GM18858 (cell line): ENCODE results near the gene KLF7.

Experiments
- ATAC-seq: cut with Tn5 transposase; IDR thresholded peaks from one replicate; pipeline ENCODE4 v1.9.1; 2021; ENCODE audit not compliant: unreplicated experiment

The KLF7 gene

DNA sequence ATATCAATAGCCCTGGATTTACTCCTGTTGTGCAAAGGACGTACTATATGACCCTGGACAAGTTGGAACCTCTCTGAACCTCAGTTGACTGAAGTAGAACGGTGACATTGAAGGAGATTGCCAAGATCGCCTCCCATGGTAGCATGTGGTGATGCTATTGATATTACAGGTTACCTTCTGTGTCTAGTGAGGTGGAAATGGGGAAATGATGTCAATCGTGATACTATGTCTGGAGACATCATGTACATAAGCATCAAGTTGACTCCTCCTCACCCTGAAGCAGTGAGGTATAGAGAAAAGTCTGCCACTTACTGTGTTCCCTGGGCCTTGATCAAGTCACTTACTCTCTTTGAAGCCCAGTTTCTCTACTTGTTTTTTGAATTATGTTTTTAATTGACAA lies 93.9 kb downstream of the KLF7 start:
- no peak for ATAC-seq

DNA sequence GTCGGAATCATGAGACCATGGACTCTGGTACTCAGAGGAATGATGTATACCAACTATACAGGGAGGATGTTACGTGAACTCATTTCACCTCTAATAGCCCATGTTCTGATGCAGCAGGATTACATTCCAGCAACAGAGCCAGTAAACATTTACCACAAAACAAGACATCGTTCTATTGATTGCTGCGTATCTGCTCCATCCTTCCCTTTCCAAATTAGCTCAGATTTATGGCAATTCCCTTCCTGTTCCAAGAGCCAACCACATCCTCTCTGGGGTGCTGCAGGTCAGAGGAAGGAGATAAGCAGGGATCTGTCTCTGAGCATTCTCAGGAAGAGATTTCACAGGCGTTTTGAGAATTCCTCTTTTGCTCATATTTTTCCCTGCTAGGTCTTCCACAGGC lies 98.3 kb downstream of the KLF7 start:
- ATAC-seq: no peak

DNA sequence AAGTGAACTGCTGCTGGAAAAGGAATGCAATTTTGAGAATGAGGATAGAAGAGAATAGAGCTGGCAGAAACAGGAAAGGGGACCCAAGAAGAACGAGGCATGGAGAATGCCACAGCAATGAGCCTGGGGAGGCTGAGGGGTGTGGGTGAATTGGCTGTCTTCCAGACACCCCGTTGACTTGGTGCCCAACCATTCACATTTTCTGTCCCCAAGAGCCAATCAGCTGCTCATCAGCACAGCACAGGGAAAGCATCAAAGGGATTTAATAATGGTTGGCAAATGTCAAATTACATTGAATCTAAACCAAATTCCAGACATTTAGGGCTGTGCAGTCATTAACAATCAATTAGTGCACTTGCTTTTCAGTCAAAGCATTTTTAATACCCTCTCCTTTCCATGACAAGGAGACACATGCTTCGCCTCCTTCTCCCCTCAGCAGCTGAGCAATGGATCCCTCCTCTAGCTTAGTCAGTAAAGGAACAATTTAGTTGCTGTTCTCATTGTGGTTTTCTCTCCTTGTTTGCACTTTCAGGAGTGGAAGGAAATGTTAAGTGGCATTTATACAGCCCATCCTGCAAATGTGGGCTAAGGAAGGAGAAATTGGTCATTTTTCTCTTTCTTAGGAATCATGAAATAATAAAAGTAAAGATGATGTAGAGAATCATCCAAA lies 98.8 kb downstream of the KLF7 start:
- no peak for ATAC-seq

DNA sequence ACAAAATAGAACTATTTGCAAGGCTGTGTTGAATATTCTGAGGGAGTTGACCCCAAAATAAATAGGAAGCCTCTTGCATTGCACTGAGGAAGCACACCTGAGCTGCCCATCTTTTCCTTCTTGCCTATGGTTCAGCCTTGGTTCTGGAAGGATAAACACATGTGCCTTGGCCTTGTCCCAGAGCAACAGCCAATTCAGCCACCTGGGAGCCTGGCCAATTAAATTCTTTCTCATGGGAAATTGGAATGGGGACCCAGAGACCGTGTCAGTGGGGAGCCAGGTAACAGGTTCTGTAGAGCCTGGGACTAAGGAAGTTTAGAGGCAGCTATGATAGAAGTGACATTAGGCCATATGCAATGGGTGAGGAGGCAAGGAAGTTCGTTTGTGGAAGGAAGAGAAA lies 99.6 kb downstream of the KLF7 start:
- ATAC-seq: no peak

DNA sequence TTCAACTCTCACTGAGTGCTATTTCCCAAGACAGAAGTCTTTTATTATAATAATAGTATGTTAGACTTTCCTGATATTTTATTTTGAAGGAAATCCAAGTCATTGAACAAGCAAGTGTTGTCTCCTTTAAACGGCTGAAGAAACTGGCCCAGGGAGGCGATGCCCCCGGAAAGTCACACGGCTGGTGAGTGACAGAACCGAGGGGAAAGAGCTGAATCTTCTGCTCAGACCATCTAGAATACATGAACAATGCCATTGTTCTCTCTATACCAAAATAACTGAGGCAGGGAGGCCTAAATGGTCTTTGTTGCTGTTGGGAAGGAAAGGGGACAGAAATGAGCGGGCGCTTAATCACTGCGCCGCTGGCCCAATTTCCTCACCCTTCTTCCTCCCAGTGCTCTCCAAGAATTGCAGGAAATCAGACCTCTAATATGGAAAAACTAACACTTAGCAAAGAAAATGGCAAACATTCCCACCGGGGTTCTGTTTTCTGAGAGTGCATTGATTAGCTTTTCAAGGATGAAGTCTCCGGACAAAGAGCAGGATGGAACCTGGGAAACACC lies 101.5 kb downstream of the KLF7 start:
- ATAC-seq: no peak

DNA sequence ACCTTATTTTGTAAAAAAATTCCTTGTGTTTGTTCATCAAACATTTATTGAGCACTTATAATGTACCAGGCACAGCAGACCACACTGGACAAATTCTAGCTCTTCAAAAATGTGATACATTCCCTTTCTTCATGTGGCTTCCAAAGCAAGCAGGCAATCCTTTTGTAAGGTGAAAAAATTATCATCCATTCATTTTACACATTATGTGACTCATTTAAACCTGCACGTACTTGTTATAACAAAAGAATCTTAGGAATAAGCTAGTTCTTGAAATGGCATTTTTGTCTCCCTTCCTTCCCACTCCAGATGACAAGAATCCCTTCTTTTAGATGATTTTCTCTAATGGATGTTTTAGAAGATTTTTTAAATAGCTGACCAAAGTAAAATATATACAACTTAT lies 104.6 kb downstream of the KLF7 start:
- no peak for ATAC-seq

DNA sequence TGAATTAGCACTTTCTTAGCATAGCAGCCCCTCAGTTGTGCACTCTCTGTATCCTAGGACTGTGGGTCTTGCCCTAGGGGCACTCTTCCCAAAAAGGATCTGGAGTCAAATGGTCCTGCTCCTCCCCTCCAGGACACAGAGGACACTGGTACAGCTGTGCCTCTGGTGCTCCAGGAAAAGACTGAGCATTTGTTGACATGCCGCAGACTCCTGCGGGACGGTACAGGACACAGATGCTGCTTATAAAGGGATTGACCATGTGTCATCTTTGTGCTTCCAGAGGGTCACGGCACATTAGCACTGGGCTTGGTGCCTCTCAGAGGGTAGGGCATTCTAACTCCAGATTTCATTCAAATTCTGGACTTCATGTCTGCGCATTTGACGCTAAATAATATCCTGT lies 110.5 kb downstream of the KLF7 start:
- no peak for ATAC-seq

DNA sequence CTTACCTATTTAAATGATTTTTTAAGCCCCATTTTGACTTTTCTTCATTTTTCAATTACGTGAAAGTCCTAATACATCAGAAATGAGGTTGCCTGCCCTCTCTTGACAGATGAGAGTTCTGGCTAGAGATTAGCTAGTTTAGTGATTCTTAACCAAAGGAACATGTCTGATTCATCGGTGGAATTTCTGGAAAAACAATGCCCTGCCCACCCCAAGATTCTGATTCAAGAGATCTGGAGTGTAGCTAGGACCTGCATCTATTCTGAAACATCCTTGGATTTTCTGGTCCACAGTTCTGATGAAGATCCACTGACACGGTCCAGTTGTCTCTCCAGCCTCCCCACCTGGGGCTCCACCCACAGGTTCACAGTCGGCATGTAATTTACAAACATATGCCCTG lies 111.2 kb downstream of the KLF7 start:
- ATAC-seq: no peak

DNA sequence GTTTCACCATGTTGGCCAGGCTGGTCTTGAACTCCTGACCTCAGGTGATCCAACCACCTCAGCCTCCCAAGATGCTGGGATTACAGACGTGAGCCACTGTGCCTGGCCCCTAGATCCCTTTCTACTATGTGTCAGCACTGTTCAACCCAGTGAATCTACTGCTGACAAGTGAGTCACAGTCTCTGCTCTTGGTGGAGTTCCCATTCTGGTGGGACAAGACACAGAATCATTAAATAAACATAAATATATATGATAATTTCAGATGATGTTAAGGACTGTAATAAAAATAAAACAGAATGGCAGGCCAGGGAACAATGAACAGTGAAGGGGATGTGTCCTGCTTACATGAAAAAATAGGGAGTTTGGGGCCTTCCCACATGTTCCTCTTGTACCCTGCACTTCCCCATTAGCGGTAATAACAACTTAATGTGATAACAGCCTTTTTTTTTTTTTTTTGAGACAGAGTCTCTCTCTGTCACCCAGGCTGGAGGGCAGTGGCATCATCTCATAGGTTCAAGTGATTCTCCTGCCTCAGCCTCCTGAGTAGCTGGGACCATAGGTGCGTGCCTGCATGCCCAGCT lies 114.3 kb downstream of the KLF7 start:
- no peak for ATAC-seq

DNA sequence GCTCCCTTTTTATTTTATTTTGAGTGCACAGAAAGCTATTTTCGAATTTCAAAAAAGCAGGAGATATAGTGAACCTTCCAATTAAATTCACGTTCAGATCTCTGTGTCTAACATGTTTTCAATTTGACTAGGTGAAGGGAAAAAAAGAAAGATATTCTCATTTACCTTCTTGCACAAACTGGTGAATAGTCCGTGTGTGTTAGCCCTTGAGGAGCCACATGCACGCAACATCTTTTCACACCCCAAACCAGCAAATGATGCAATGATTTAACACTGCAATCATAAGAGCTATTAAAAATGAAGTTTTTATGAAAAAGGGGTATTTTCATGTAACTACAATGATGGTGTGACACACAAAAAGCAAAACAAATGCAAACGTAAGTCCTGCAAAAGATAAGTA lies 116.6 kb downstream of the KLF7 start:
- ATAC-seq: no peak

DNA sequence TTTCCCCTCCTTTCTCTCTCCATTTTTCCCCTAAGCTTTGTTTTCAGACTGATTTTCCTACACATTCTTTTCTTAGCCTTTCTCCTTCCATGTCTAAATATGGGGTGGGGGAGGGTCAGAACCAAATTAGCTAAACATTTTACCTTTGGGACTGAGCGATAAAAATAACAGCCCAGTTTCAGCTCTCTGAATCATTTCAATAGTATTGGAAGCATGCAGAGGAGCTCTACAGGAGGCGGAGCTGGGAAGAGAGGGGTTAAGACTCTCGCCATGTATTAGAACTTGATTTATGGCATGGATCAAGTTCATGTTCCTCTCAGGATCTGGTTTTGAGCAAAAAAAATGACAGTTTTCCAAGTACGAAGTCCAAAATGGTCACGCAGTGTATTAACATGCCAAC lies 117.3 kb downstream of the KLF7 start:
- ATAC-seq: no peak

DNA sequence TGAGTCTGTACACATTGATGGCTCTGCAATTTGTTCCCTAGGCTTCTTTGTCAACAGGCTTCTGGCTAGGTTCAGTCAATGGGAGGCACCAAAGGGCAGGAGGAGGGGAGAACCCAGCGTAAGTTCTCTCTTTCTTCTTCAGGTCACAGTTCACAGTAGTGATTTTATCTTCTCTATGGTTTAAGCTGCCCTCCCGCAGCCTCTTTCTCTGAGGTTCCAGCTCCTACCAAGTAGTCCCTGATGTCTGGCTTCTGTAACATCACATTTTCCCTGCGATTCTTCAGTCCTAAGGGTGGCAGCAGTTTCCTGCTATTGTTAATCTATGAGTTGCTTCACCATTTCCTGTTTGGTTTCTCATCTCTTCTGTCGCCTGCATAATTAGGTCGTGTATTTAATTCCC lies 119.0 kb downstream of the KLF7 start:
- no peak for ATAC-seq

DNA sequence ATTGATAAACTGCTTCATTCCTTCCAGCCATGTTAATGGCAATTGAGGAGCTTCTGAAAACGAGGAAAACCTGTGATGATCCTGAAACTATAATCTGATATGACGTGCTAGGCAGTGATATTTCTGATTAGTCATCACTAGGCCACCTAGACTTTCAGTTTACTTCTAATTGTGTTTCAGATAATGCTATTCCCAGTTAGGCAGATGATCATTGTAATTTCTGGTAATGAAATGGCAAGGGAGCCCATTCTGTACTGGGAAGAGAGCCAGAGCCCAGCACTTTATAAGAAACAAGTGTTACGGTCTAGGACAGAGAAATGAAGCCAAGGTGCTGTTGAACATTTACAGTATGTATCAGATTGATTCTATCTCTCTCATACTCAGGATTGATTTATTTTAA lies 120.2 kb downstream of the KLF7 start:
- no peak for ATAC-seq

DNA sequence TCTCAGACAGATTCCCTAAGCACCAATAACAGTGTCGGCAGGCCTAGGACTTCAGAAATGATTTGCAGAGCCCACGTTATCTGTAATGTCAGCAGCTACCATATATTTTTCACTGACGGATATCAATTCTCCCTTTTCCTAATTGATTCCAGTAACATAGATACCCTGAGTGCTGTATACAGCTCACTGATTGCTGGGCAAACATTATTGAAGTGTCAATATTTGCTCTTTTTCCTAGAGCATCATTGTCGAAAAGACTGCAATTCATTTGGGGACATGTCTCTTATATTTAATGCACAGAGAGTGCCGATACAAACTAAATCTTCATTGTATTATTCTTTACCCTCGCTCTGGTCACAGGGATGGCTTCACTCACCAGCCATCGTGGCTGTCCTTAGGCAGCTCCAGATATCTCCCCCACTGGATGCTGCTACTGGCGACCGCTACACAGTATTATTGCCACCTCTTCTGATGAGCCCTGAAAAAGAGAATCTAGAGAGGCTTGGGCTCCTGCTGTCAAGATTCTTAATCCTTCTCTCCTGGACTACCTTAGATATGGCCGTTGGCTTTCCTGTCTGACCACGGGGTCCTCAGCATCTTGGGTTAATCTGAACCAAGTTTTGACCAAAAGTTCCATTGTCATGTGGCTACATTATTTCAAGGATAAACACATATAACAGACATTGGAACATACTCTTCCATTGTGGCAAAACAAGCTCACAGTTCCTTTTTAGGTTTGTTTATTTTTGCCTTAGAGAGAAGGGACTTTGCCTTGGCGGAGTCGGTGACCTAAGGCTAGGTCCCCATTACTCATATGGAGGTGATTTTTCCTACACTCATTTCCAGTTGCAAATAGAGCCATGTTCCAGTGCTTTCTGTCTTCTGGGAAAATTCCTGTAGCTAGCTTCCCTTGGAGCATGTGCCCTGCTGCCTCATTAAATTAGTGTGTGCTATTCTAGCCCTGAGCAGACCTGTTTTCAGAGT lies 121.1 kb downstream of the KLF7 start:
- ATAC-seq: no peak

DNA sequence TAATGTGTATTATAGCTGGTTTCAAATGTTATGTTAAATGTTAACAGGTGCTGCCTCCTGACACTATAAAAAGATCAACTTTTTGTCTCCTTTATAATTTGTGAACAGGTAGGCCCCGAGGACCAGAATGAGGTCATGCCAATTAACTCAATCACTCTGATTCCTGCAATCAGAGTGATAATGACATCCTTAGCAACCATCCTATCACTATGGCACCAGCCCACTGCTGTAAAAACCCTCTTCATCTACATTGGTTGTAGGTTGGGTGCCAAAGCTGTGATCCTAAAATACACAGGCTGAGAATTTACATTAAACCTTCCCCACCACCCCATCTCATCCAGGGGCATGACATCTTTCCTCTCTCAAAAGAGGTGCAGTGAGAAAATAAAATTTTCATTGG lies 122.9 kb downstream of the KLF7 start:
- no peak for ATAC-seq

DNA sequence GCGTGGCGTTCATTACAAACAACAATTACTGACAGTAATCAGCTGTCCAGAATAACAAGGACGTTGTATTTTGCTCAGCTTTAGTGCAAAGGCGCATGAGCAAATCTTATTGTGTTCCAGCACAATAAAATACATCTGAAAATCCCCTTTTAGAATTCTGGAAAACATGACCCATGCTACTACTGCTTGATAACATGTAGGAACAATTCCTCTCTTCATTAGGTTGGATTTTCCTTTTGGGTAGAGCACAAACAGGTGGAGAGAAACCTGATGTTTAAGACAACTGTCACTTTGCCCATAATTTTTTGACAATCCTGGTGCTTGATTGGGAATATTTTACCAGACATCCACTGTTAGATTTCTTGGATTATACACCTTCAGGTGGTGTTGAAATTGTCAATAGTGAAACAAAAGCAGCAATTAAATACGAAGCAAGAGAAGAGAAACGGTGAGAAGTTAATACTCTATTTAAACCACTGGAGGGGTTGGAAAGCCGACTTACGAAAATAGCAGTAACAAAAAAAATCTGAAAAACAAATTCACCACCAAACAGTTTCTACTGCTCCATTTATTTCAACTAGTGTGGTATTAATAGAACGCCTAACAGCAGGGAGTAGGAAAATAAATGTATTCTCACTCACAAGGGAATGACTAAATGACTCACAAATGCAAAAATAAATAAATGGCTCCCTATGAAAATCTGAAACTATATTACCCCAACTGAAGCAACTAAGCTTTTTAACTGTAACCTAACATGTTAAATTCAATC lies 123.8 kb downstream of the KLF7 start:
- ATAC-seq: no peak

DNA sequence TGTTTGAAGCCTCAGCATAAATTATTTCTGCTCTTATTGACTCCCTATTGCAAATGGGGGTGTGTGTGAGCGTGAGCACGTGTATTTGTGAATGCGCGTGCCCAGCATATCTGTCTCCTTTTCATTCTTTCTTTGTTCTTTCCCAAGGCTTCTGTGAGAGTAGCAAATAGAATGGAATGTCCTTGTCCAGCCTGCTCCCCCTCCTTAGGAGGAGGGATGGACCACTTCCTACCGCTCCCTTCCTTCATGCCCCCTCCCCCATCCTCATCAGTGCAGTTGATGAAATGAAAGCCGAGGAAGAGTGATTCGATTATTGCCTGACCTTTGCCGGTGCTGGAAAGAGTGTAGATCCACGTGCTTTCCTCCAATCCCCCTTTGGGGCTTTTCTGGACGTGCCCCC lies 124.5 kb downstream of the KLF7 start:
- ATAC-seq: no peak

DNA sequence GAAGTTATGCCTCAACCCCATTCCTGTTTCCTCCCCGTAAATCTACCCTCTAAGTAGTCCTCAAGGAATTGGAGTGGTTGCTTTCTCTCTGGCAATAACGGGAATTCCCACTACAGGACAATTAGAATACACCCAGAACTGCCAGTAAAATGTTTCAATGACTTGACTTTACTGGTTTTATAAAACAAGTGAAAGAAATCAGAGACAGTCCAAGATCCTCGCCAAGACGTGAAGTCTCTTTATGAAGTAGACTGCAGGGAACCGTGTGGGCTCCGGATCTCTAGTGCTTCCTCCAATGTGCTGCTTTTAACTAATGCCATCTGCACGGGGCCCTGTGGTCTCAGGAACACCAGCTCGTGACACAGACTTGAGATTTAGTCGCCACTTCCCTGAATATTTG lies 125.1 kb downstream of the KLF7 start:
- no peak for ATAC-seq

DNA sequence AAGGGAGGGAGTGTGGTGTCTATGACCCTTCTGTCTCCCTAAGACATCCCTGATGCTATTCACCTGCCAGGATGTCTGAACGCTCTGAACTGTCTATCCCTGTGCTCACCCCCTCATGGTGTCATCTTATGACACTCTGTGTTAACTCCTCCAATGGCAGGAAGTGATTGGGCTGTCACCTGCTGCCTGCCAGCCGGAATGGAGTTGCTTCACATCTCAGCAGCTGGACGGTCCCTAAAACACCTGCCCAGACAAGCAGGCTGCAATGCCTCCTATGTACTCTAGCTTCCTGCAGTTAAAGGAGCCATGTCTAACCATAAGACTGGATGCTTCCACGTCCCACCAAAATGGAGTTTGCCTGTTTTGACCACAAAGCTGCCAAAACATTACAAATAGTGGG lies 126.5 kb downstream of the KLF7 start:
- no peak for ATAC-seq

DNA sequence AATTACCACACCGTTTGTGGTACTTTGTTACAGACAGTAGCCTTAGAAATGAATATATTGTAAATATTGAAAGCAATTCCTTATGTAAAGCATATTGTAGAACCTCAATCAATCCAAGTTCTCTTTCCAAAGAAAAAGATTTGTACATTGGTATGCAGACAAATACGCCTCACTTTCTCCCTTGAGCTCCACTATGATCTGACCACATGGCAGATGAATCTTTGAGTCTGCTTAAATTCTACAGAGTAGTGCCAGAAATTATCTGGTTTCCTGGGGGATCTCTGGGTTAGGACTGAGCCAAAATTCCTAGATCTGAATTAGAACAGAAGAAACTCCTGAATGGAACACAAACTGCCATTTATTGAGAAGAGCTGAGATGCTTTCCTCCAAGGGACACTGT lies 127.4 kb downstream of the KLF7 start:
- no peak for ATAC-seq

DNA sequence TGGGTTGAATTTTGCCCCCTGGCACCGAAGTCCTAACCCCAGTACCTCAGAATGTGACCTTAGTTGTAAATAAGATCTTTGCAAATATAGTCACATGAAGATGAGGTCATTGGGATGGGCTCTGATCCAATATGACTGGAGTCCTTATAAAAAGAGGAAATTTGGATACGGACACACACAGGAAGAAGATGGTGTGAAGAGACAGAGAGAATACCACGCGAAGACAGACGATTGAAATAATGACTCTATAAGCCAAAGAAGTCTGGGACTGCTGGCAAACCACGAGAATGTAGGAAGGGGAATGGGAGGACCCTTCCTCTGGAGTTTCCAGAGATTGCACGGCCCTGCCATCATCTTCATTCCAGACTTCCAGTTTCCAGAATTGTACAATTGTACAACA lies 127.9 kb downstream of the KLF7 start:
- no peak for ATAC-seq
